ENCODE data around the gene RAB3C.

DNA sequence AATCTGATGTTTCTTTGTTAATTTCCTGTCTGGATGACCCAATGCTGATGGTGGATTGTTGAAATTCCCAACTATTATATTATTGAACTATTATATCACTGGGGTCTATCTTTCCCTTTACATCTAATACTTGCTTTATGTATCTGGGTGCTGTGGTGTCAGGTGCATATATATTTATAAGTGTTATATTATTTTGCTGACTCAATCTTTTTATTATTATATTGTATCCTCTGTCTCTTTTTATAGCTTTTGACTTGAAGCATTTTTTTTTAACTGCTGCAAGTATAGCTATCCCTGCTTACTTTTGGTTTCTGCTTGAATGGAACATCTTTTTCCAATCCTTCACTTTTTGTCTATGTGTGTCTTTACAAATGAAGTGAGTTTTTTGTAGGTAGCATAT, 255.9 kb downstream of the RAB3C start:
- TF ChIP-seq POLR2A (IDR thresholded peaks at IDR 0.05) (no peak), POLR2AphosphoS5 (IDR thresholded peaks at IDR 0.05) (no peak)
